GM21825 (cell line): ENCODE results near the gene A4GNT.

Experiments used
- ATAC-seq: cut with Tn5 transposase; IDR thresholded peaks from one replicate; pipeline ENCODE4 v1.9.1; 2021; ENCODE audit warnings: mild to moderate bottlenecking, moderate library complexity; ENCODE audit not compliant: unreplicated experiment

The A4GNT gene

DNA sequence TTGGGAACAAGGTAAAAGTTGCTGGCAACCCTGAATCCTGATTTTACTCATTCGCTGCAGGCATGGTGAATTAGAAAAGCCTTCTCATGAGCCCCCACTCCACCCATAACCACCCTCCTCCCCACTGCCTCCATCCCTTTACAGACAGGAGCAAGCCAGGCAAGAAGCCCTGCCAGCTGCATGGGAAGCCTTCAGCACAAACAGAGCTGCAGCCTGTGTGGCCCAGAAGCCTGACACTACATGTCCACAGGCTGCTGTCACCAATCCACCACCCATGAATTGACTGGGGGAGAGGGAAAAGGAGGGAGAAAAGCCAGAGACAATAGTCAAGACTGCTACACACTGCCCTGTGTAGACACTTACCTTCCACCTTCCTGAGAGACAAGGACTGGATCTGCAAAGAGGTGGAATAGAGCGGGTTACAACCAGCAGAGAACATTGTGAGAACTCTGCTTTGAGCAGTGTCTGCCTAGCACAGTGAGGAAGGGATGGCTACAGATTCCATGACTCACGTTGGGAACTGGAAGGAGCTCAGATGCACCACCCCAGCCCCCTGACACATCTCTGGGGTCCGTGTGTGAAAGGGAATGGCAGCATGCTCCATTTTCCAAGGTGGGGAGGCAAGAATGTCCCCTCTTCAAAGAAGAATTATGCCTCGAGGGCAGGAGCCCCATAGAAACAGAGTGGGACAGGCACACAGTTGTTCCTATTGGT is 50.7 kb downstream of the A4GNT start:
- no peak for ATAC-seq

DNA sequence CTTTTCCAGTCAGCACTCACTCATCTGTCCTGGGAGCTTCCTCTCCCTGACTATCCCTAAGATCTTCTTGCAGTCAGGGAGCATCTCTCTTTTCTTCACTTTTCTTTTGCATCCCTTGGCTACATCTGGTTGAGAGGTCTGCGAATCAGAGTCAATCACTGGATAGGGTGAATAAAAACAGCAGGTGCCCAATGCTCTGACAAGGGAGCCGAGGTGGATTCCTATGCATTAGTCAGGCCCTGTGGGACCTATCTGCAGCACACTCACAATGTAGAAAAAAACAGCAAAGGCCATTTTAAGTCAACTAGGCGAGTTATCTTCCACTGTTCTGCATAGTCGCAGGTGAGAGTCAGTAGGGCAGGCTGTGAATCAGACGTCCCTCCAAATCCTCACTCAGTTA is 52.3 kb downstream of the A4GNT start:
- ATAC-seq: no peak

GRCh38 chr3:138078901-138079344 is 53.3 kb downstream of the A4GNT start:
- ATAC-seq: no peak

DNA sequence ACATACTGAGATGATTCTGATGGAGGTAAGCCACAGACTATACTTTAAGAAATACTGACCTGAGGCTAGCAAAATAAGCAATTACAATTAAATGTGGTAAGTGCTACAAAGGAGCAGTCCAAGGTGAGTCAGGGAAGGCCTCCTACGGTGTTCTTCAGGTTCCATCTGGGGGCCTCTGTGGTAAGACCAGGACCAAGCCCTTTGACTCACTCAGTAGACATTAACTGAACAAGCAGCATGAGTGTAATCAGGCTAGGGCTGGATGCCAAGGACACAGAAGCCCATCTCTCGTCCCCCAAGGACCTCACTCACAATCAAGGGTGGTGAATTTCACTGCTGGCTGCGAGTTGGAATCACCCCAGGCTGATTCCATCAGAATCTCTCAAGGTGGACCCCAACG is 54.1 kb downstream of the A4GNT start:
- no peak for ATAC-seq
